Brain microvascular endothelial cell (primary cell): ENCODE data around the gene RASAL2.
A peak's percentile ranks its signal among the peaks of the same experiment; 100 is the strongest.

Experiments used
- DNase-seq: peaks from one replicate; pipeline ENCODE4 v3.0.0-alpha.2; 2020
- H3K27ac ChIP-seq: fragments of 250-450 bp; sonication (Bioruptor Pico); 2 replicates; pipeline ENCODE4 v1.5.1; 2020; ENCODE audit warnings: mild to moderate bottlenecking, moderate library complexity
- H3K27me3 ChIP-seq: fragments of 250-450 bp; sonication (Bioruptor Pico); replicated peaks from 2 replicates; pipeline ENCODE4 v1.5.1; 2020; ENCODE audit warnings: mild to moderate bottlenecking
- H3K36me3 ChIP-seq: fragments of 250-450 bp; sonication (Bioruptor Pico); replicated peaks from 2 replicates; pipeline ENCODE4 v1.5.1; 2020; ENCODE audit warnings: mild to moderate bottlenecking
- H3K4me3 ChIP-seq: 2 replicates; pipeline ENCODE4 v1.5.1; 2011; ENCODE audit warnings: low read depth, mild to moderate bottlenecking, control low read depth, low read length, moderate library complexity
- CTCF ChIP-seq: IDR thresholded peaks from 2 replicates; pipeline ENCODE4 v1.5.1; 2011; ENCODE audit warnings: low read depth, mild to moderate bottlenecking, moderate library complexity, low read length, control low read depth, inconsistent platforms; ENCODE audit errors: missing control alignments
- in situ Hi-C: cut with HindIII; loops from 2 replicates; pipeline ENCODE4 v1.10.0; 2017; ENCODE audit warnings: low sequenced_read_pairs, low pct_ligation_motif_present

RASAL2 gene

GRCh38 chr1:178122283-178122682, 28.4 kb downstream of the RASAL2 start:
- no peak for DNase-seq
- Histone ChIP-seq H3K36me3 (no peaks in the 10 kb centered on the region), H3K4me3 (no peak overlapping the region), H3K27me3 (no peaks in the 10 kb centered on the region), H3K27ac (no peak overlapping the region)
- TF ChIP-seq CTCF, result no peak
- in situ Hi-C loops, result no loop called here

GRCh38 chr1:178124115-178124514, 30.2 kb downstream of the RASAL2 start:
- no peak for DNase-seq
- no peak for TF ChIP-seq CTCF
- Histone ChIP-seq H3K27ac (no peak overlapping the region), H3K36me3 (no peaks in the 10 kb centered on the region), H3K4me3 (no peak overlapping the region), H3K27me3 (no peaks in the 10 kb centered on the region)
- in situ Hi-C loops, result no loop called here

GRCh38 chr1:178126261-178126660, 32.4 kb downstream of the RASAL2 start:
- Histone ChIP-seq H3K36me3 (no peaks in the 10 kb centered on the region), H3K4me3 (no peak overlapping the region), H3K27ac (peak overlapping the region; percentile 70), H3K27me3 (no peaks in the 10 kb centered on the region)
- no peak for DNase-seq
- in situ Hi-C loops, result no loop called here
- no peak for TF ChIP-seq CTCF

GRCh38 chr1:178126741-178127185, 32.9 kb downstream of the RASAL2 start:
- Histone ChIP-seq H3K27ac (peak overlapping the region; percentile 70), H3K4me3 (no peak overlapping the region), H3K27me3 (no peaks in the 10 kb centered on the region), H3K36me3 (no peaks in the 10 kb centered on the region)
- in situ Hi-C loops, result no loop called here
- no peak for TF ChIP-seq CTCF
- DNase-seq, result peak; percentile 92

- Histone ChIP-seq H3K27ac (peak overlapping the region; percentile 70), H3K27me3 (no peaks in the 10 kb centered on the region), H3K4me3 (no peak overlapping the region), H3K36me3 (no peaks in the 10 kb centered on the region)
- DNase-seq, result no peak
- no peak for TF ChIP-seq CTCF
- in situ Hi-C loops, result no loop called here
Measured at GRCh38 chr1:178127482-178128191, 33.7 kb downstream of the RASAL2 start.

- in situ Hi-C loops, result no loop called here
Measured at GRCh38 chr1:178133239-178133989, 39.5 kb downstream of the RASAL2 start.

More at GRCh38 chr1:178133239-178133989, 39.5 kb downstream of the RASAL2 start:
- TF ChIP-seq CTCF, result no peak
- Histone ChIP-seq H3K36me3 (no peaks in the 10 kb centered on the region), H3K4me3 (no peak overlapping the region), H3K27me3 (no peaks in the 10 kb centered on the region), H3K27ac (peak overlapping the region; percentile 42)
- no peak for DNase-seq
